Stimulated activated CD8-positive, alpha-beta memory T cell treated with anti-CD3 and anti-CD28 coated beads, Interleukin-15, amount 100 ng/mL, for 24 hours (primary cell): ENCODE results near the gene MYLK3.

Source experiments
- DNase-seq: peaks from one replicate; pipeline ENCODE4 v3.0.0-alpha.2; 2020; ENCODE audit warnings: low read depth

MYLK3 gene

GRCh38 chr16:46727184-46727583 lies 21.0 kb downstream of the MYLK3 start:
- no peak for DNase-seq

GRCh38 chr16:46721885-46722284 lies 26.3 kb downstream of the MYLK3 start:
- DNase-seq, result no peak

- no peak for DNase-seq
These were observed 27.5 kb downstream of the MYLK3 start for GRCh38 chr16:46720619-46721018.

GRCh38 chr16:46719528-46719927 lies 28.6 kb downstream of the MYLK3 start:
- no peak for DNase-seq

GRCh38 chr16:46718214-46718613 lies 29.9 kb downstream of the MYLK3 start:
- no peak for DNase-seq

- DNase-seq, result no peak
These were observed 30.5 kb downstream of the MYLK3 start for GRCh38 chr16:46717692-46718091.

GRCh38 chr16:46715769-46716305 lies 32.3 kb downstream of the MYLK3 start:
- no peak for DNase-seq

GRCh38 chr16:46714797-46715591 lies 33.1 kb downstream of the MYLK3 start:
- DNase-seq, result no peak

GRCh38 chr16:46713634-46714033 lies 34.5 kb downstream of the MYLK3 start:
- DNase-seq, result no peak

- DNase-seq, result no peak
These were observed 35.2 kb downstream of the MYLK3 start for GRCh38 chr16:46712911-46713310.

- no peak for DNase-seq
These were observed 36.8 kb downstream of the MYLK3 start for GRCh38 chr16:46711106-46712058.

GRCh38 chr16:46709469-46710005 lies 38.6 kb downstream of the MYLK3 start:
- DNase-seq, result no peak

GRCh38 chr16:46706642-46707041 lies 41.5 kb downstream of the MYLK3 start:
- no peak for DNase-seq

GRCh38 chr16:46702030-46702429 lies 46.1 kb downstream of the MYLK3 start:
- no peak for DNase-seq

- DNase-seq, result no peak
These were observed 46.5 kb downstream of the MYLK3 start for GRCh38 chr16:46701615-46702014.

- no peak for DNase-seq
These were observed 48.1 kb downstream of the MYLK3 start for GRCh38 chr16:46700048-46700447.

GRCh38 chr16:46696957-46697356 lies 51.2 kb downstream of the MYLK3 start:
- DNase-seq, result no peak

GRCh38 chr16:46695937-46696336 lies 52.2 kb downstream of the MYLK3 start:
- DNase-seq, result no peak

- DNase-seq, result no peak
These were observed 54.5 kb downstream of the MYLK3 start for GRCh38 chr16:46693598-46693997.

GRCh38 chr16:46691726-46692125 lies 56.4 kb downstream of the MYLK3 start:
- DNase-seq, result no peak

- DNase-seq, result no peak
These were observed 57.6 kb downstream of the MYLK3 start for GRCh38 chr16:46690281-46691178.
